HL-60 (cell line): ENCODE data around the gene GLCE.

Experiments used
- POLR2AphosphoS5 ChIP-seq: IDR thresholded peaks from 2 replicates; pipeline ENCODE4 v1.6.1; 2012; ENCODE audit warnings: low read depth
- SPI1 ChIP-seq: IDR thresholded peaks from 2 replicates; pipeline ENCODE4 v1.6.1; 2012; ENCODE audit warnings: low read depth, mild to moderate bottlenecking, borderline replicate concordance
- TF ChIP-seq, protein P1 (sequence below): IDR thresholded peaks from one replicate; pipeline ENCODE4 v1.5.1; 2011; ENCODE audit warnings: low read length, control low read depth, inconsistent platforms; ENCODE audit not compliant: insufficient read depth
- TF ChIP-seq, protein P2 (sequence below): IDR thresholded peaks from 2 replicates; pipeline ENCODE4 v1.6.1; 2012; ENCODE audit warnings: low read depth; ENCODE audit not compliant: insufficient replicate concordance

DNA sequence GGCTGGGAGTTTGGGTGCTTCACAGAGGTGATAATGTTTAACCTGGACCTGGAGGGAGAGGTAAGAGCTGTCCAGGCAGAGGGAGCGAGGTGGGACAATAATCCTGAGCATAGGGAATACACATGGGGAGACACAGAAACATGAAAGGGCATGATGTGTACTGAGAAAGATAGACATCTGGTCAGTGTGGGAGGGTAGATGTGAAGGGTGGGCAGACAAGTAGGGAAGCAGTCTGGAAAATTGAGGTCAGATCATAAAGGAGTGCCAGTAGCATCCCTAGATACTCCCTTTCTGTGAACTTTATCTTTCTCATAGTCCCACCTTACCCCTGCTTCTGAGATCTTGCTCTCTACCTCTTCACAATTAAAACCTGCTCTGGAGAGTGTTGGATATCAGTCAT lies 12.0 kb upstream of the GLCE start:
- TF ChIP-seq, protein P1, sequence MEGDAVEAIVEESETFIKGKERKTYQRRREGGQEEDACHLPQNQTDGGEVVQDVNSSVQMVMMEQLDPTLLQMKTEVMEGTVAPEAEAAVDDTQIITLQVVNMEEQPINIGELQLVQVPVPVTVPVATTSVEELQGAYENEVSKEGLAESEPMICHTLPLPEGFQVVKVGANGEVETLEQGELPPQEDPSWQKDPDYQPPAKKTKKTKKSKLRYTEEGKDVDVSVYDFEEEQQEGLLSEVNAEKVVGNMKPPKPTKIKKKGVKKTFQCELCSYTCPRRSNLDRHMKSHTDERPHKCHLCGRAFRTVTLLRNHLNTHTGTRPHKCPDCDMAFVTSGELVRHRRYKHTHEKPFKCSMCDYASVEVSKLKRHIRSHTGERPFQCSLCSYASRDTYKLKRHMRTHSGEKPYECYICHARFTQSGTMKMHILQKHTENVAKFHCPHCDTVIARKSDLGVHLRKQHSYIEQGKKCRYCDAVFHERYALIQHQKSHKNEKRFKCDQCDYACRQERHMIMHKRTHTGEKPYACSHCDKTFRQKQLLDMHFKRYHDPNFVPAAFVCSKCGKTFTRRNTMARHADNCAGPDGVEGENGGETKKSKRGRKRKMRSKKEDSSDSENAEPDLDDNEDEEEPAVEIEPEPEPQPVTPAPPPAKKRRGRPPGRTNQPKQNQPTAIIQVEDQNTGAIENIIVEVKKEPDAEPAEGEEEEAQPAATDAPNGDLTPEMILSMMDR = no peak
- TF ChIP-seq POLR2AphosphoS5 (no peak), SPI1 (no peak)
- TF ChIP-seq, protein P2, sequence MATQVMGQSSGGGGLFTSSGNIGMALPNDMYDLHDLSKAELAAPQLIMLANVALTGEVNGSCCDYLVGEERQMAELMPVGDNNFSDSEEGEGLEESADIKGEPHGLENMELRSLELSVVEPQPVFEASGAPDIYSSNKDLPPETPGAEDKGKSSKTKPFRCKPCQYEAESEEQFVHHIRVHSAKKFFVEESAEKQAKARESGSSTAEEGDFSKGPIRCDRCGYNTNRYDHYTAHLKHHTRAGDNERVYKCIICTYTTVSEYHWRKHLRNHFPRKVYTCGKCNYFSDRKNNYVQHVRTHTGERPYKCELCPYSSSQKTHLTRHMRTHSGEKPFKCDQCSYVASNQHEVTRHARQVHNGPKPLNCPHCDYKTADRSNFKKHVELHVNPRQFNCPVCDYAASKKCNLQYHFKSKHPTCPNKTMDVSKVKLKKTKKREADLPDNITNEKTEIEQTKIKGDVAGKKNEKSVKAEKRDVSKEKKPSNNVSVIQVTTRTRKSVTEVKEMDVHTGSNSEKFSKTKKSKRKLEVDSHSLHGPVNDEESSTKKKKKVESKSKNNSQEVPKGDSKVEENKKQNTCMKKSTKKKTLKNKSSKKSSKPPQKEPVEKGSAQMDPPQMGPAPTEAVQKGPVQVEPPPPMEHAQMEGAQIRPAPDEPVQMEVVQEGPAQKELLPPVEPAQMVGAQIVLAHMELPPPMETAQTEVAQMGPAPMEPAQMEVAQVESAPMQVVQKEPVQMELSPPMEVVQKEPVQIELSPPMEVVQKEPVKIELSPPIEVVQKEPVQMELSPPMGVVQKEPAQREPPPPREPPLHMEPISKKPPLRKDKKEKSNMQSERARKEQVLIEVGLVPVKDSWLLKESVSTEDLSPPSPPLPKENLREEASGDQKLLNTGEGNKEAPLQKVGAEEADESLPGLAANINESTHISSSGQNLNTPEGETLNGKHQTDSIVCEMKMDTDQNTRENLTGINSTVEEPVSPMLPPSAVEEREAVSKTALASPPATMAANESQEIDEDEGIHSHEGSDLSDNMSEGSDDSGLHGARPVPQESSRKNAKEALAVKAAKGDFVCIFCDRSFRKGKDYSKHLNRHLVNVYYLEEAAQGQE = no peak
